NCI-H2196 treated with DMSO at 0.1 percent for 48 hours (cell line): ENCODE results near the gene MEOX1.
A peak's percentile ranks its signal among the peaks of the same experiment; 100 is the strongest.
"Not testable (repeated sequence)": the region's sequence is repeated elsewhere in the genome, so short reads cannot be mapped to it uniquely, and the experiment has no call there.

Experiments used
- DNase-seq: peaks from one replicate; lab custom pipeline; 2025; ENCODE audit not compliant: unreplicated experiment; lab: John Stamatoyannopoulos, UW

The MEOX1 gene

DNA sequence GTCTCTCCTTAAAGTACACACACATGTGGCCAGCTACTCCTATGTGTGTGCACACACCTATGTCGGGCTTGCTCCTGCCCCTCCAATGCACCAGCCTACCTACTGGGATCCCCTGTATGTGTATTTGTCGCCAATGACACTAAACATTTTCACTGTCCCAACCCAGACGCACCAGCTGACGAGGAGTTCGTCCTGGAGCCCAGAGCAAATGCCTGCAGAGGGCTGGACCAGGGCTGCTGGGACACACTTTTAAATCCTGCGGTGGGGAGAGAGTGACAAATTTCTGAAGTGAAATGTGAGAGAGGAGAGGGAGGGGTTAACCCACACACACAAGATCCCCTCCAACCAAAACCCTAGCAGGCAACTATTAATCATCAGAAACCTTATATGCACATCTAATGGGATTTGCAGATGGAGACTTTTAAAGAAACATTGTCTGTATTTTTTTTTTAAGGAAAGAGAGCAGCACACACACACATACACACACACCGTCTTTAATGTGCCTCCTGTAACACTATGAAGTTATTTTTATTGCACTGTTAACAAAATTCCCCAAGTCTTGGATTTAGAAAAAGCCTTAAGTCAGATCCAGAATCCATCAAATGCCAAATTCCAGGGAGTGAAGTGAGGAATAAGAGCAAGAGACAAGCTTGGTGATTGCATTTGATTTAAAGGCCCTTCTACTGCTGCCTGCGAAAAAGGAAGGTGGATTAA lies at the start of gene MEOX1:
MEOX1 (minus strand) TSS at position 224 of the 714 bp plus-strand sequence. CDS start 388 bp downstream, outside the sequence.
- DNase-seq: no peak

DNA sequence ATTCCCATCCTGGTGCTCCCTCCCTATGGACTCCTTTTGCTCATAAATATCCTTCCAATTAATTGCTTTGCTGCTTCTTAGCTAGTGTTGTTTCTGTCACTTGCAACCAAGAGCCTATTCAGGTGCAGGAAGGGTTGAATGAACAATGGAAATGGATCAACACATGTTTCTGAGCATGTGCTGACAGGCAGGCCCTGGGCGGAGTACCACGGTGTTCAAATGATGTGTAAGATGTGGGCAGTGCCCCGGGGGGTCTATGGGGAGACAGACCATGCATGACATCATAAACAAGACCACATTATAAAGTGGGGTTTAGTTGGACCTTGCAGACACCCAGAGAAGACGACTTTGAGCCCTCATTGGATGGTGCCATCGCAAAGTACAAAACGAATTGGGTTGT lies 48.4 kb upstream of the MEOX1 start:
- DNase-seq: no peak

DNA sequence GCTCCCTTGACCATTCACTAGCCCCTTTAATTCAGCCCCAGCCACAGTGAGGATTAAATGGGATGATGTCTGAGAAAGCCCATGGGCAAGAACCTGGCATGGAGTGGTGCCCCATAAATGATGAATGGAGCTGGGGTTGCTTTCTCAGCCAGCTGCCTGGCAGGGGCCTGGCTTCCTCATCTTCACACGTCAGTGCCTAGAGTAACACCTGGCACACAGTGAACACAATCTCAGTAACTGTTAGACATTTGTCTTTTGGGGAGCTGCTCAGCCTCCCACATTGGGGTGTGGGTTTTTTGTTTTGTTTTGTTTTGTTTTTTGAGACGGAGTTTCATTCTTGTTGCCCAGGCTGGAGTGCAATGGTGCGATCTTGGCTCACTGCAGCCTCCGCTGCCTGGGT lies 47.5 kb upstream of the MEOX1 start:
- DNase-seq: no peak

DNA sequence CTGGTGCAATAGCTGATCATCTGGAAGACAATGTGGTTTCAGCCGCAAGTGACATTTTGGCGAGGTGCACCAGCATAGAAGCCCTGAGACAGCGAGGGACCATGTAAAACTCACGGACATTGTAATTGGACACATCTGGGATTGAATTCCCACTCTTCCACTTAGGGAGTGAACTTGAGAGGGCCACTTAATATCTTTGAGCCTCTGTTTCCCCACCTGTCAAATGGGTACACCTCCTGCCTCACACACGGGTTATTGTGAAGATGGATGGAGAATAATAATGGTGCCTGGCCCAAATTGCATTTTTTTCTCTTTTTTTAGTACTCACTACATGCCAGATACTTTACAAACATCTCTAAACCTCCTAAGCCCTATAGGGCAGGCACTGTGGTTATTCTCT lies 45.5 kb upstream of the MEOX1 start:
- no peak for DNase-seq

DNA sequence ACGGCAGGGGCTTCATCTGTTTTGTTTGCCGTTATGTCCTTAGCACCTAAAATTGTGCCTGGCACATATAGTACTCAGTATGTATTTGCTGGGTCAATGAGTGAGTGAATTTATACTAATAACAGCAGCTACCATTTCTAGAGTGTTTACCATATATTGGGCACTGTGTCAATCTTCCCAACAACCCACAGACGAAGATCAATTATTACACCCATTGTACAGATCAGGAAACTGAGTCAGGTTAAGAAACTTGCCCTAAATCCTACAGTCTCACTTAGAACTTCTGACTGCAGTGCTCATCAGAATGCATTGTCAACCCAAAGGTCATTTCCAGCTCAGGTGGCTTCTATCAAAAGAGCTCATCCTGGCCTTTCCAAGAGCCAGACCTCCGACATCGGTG lies 44.5 kb upstream of the MEOX1 start:
- DNase-seq: no peak

DNA sequence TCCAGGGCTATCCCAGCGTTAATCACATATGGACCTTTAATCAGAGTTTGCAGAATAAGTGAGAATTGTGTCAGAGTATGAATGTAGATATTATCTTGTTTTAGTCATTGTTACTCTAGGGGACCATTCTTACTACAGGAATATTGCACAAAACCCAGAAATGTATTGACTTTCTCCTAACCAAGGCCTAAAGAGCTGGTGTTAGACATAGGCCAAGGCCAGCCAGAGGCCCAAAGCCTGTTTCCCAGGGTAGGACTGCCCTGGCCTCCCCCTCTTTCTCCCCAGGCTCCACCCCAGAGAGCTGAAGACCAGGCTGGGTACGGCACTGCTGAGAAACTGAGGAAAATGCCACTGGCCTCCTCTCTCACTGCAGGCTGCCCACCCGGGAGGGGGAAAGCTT lies 41.9 kb upstream of the MEOX1 start:
- DNase-seq: no peak

DNA sequence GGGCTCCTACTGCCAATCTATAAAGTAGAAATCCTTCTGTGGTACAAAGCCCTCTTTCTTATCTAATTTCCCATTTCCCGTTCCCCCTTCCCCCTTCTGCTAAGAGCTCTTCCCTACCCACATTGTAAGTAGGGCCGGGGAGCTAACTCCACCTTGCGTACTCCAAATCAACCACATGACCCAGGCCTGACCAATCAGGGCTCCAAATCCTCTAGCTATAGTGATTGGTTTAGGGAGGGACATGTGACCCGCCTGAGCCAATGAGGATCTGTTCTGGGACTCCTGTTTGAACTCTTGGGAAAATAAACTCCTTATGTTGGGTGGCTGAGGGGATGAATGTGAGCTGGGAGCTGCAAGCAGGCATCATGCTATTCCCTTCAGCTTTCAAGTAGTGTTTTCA lies 40.9 kb upstream of the MEOX1 start:
- DNase-seq: no peak

DNA sequence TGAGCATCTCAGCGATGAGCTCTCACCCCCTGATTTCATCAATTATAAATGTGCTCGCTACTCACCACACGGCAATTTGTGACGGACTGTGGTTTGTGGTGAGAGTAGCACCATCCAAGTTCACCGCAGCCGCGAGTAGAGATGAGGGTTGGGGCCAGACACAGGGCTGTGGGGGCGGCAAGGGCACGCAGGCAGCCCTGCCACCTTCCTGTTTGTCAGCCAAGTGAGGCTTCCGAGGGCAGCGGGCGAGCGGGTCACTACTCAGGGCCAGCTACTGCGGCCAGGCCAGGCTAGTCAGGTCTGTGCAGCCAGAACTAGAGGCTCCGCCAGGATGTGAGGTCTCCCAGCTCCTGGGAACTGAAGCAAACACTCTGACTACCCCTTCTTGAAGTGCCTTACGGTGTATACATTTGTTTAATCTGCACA lies 39.6 kb upstream of the MEOX1 start:
- no peak for DNase-seq

DNA sequence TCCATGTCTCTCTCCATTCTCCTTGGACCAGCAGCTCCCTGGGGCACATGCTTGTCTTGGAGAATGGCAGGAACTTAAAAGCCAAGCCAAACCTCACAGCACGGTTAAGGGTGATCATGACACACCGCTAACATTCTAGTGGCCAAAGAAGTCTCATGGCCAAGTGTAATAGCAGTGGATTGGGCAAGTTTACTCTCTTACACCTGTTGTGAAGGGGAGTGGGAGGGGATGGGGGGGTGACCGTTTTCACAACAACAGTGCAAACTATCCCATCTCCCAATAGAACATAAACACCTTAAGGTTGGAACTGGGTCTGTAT lies 37.7 kb upstream of the MEOX1 start:
- no peak for DNase-seq

DNA sequence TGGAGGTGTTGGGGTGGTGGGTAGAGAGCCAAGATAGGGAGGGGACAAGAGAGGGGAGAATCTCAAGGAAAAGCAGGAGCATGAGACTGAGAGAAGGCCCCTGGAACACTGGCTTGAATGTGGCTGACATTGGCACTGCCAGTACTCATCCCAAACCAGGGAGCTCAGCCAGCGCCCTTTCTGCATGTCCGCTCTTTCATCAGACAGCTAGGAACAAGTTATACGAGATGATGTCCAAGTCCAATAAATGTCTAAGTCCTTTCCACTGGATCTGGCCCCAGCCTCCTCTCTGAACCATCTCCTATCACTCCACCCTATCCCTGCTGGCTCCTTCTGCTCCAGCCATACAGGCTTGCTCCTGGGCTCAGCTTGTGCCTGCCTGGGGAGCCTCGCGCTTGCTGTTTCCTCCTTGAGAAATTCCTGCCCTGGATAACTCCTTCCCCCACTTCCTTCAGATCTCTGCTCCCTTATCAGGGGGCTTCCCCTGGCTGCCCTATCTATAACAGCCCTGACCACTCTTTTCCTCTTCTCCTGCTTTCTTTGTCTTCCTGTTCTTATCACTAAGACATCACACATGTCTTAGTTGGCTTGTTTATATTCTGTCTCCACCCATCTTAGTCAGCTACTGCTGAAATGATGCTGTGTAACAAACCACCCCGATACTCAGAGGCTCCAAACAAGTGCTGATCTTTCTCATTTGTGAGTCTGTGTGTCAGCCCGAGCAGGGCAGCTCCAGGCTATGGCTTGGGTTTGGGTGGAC lies 37.1 kb upstream of the MEOX1 start:
- no peak for DNase-seq

DNA sequence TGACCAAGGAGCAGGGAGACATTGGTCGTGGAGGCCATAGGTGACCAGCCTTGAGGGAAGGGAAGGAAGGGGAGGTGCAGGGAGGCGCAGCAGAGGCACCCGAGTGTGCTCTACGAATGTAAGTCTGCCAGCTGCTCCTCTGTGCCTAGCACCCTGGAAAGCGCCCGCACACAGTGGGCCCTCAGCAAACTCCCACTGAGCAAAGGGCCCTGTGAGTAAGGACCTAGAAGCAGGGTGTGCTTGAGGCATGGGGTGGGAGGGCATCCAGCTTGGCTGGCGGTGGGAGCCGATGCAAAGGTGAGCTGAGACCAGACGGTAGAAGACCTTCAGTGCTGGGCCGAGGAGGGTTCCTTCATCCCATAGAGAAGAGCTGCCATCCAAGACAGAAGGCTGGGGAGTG lies 36.2 kb upstream of the MEOX1 start:
- DNase-seq: no peak

DNA sequence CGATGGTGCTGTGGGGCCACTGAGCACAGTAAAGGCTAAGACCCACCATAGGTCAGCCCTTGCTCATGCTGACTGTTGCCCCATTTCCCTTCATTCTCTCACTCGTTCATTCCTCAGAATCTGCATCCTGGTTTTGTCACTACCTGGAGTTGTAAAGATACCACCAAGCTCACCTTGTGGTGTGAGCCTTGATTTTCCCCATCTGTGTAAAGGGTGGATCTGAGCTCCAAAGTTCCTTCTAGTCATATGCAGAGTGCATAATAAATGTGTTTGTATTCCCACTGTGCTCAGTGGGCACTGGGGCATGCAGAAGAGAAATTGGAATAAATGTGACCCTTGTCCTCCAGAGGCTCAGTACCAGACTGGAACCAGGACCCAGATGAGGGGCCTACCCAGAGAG lies 35.2 kb upstream of the MEOX1 start:
- no peak for DNase-seq

DNA sequence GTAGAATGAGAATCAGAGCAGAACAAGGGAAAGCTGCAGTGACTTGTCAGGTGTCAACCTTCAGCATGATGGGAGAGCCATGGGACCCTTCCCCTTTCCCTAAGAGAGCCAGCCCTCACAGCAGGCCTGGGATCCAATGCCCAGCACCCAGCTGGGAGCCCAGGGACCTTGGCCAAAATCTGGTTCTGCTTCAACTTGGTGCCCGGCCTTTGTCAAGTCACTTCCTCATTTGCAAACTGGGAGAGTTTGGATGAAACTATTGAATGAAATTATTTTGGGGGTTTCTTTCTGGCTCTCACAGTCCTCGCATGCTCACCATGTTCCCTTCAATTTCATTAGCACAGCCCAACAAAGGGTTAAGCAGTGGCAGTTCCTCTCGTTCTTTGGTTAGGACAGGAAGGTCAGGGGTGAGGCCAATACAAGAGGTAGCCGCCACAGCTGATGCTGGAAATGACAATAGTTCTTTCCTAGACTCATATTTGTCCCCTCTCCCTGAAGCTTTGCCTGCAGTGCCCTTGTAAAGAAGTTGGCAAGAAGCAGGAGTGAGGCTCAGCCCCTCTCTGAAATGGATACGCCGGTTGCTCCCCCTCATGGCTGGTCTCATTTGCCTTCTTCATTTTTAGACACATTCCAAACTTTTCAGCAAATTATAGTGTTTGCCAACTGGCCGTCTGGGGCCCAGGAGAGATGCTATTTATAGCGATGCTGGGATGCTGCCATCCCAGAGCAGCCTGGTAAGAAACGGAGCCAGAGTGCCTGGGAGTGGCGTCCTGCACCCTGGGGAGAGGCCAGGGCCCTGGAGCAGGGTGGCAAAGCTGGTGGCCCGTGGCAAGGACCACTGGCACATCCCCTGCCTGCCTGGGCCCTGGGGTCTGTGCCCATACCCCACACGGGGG lies 34.5 kb upstream of the MEOX1 start:
- no peak for DNase-seq

DNA sequence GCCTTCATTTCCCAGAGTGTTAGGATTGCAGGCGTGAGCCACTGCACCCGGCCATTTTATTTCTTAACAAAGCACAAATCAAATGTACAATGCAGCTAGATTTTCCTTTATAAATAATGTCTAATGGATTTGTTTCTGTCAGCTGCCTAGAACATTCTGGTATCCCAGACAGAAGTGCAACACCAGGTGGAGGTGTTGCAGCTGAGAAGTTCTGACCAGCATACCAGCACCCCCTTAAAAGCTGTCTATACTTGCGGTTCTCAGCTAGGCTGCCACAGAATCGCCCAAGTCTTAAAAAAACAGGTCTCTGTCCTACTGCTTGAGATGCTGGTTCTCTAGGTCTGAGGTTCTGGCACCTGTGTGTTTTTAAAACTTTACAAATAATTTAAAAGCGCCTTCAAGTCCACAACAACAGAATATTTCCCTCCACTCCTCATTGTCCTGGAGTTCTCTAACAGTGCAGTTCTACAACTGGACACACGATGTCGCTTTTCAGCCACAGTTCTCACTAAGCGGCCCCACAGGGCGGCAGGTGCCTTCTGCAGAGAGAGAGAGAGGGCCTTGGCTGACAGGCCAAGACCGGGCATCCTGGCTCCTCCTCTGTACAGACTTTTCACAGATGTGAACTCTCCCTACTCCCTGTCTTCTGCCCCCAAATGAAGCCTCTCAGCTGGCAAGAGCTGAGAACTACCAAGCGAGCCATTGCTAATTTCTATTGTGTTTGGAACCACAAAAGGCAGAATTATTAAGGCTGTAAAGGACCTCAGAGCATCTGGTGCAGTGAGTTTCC lies 32.6 kb upstream of the MEOX1 start:
- DNase-seq: peak; percentile 68

DNA sequence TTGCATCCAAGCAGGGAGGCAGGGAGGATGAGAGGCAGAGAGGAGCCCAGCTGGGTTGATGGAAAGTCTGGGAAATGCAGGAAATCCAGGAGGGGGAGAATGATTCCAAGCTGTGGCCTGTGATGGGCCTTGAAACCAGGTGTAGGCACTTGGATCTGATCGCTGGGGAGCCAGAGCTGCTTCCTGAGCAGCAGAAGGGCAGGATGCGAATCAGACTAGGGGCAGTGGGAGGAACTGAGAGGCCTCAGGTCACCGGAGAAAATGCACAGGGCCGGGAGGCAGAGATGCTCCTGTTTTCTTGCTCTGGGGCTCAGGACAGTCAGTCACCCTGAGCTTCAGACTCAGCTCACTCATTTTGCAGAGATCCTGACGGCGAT lies 29.6 kb upstream of the MEOX1 start:
- DNase-seq: no peak

DNA sequence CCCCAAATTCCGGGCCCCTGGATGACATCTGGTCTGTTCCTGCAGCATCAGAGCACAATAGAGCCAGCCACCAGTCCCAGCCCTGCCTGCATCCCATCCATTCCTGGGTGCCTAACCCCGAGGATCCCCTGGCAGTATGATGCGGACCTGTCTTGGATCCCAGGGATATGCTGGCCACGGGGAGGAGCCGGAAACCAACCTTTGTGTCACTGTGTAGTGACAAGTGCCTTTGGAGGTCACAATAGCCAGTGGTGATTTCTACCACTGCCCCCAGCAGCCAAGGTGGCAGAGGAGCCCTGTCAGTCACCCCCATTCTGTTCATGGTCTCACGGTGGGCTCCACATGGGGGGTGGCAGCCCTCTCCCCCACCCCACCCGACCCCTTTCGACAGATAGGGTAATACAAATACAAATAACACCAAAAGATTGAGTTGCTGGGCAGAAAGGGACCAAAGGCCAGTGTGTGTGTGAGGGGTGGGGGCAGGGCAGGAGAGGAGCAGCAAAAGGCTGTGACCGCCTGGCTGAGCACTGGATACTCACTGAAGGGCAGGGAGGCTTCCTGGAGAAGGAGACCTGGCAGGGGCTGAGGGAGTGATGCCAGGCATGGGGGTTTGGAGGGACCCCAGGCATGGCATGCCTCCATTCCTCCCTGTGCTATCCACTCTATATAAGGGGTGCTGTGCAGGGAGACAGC lies 29.0 kb upstream of the MEOX1 start:
- DNase-seq: no peak

DNA sequence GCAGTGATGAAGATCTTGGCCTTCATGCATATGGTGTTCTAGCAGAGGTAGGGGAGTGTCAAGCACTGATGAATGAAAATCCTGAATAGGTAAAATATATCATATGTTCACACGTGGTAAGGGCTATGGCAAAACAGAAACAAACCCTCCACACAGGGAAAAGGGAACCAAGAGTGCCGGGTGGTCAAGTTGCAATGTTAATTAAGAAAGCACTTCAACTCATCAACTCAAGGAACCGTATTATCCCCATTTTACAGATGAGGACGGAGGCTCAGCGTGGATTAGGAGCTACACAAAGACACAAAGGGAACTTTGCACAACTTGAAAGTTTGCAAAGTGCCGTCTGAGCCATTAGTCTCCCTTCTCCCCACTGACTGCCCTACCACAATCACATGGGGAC lies 28.1 kb upstream of the MEOX1 start:
- DNase-seq: no peak

DNA sequence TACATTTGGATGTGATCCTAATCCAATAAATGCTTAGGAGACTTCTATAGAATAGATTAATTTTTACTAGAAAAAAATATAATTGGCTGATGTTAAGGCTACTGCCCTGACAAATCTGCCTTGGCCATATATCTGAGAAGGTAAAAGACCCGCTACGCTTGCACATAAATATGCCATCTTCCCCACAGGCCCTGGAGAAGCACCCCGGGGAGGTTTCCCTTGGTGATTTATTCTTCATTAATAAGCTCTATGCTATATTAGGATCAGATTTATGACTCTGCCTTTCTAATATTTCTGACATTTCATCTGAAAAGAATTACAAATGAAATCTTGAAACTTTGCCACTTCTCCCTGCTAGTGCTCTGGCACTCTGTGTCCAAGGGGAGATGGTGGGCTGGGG lies 27.4 kb upstream of the MEOX1 start:
- no peak for DNase-seq

DNA sequence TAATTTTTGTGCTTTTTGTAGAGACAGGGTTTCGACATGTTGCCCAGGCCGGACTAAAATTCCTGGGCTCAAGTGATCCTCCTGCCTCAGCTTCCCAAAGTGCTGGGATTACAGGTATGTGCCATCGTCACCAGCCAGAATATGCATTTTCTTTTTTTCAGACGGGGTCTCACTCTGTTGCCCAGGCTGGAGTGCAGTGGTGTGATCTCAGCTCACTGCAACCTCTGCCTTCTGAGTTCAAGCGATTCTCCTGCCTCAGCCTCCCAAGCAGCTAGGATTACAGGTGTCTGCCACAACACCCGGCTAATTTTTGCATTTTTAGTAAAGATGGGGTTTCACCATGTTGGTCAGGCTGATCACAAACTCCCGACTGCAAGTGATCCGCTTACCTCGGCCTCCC lies 25.2 kb upstream of the MEOX1 start:
- DNase-seq: not testable (repeated sequence)

DNA sequence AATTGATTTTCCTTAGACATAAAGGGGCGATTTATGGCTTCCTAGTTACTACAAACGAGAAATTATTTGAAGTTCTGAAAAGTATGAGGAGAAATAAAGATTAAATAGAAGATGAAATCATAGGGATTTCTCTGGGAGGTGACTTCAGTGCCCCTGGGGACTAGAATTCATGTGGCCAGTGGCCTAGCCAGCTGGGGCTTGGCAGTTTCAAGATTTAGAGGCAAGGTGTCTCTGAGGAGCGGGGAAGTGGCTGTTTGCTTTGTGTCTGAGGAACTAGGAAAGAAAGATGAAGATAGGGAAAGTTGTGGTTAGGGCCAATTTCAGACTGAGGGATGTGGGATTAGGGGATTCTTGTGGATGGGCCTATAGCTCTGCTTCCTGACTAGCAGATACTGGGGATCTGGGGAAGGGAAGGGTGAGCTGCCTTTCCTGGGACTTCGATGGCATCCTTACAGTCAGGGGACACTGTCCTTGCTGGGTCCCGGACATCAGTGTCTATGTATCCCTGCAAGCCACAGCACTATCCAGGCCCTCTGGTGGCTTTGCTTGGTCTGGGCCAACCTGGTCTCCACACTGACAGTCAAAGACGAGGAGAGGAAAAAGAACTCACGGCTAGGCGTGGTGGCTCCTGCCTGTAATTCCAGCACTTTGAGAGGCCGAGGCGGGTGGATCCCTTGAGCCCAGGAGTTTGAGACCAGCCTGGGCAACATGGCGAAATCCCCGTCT lies 22.4 kb upstream of the MEOX1 start:
- DNase-seq: no peak
